ENCODE measurements around the gene SPOCK3. TPM values are rescaled to one million over a fixed set of nuclear protein-coding genes. Genes with fewer than 3 reads are reported as not detected.
A peak's percentile ranks its signal among the peaks of the same experiment; 100 is the strongest.

Gene SPOCK3
- total and polyA plus RNA-seq, 9 donors: 0.50 to 11.0 (median 4.5) TPM

GRCh38 chr4:167025670-167026069, 208.6 kb downstream of the SPOCK3 start:
- TF ChIP-seq POLR2A (IDR thresholded peaks at IDR 0.05) (no peak), CTCF (IDR thresholded peaks at IDR 0.05) (no peak), EP300 (IDR thresholded peaks at IDR 0.05) (no peak)
- Histone ChIP-seq H3K27me3 (no peaks in the 10 kb centered on the region), H3K36me3 (no peaks in the 10 kb centered on the region), H3K4me1 (ENCODE audit: insufficient read depth) (no peaks in the 10 kb centered on the region), H3K4me3 (no peak overlapping the region), H3K9me3 (no peaks in the 10 kb centered on the region), H3K27ac (no peak overlapping the region)
- no peak for DNase-seq
- WGBS, 3 donors: 89 to 93% (median 91%) methylated on average over 3 of the region's 3 CpGs
- intact Hi-C loops (cut with DNase I): no loop called here

DNA sequence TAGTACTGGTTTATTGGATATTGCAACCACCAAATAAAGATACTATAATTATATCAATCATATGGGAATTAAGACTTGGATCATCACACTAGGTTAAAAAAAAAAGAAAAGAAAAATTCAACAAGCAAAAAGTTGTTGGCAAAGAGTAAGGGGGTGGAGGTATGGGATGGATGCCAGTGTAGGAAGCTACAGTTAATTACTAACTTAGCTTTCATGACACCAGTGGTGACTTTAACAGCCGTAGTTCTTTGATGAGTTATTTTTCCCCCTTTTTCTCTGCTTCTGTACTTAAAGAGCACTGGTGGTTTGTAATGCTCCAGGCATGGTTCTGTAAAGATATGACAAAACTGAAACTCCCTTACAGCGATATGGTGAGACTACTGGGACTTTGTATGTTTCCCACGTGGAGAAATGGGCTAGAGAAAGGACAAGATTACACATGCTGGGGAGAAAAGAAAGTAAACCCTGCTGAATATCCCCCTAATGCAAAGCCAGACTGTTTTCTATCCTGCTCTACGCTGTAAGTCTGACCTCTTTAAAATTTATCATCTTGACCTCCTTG, 210.8 kb downstream of the SPOCK3 start:
- Histone ChIP-seq H3K27me3 (no peaks in the 10 kb centered on the region), H3K9me3 (no peaks in the 10 kb centered on the region), H3K4me3 (no peak overlapping the region), H3K36me3 (no peaks in the 10 kb centered on the region), H3K27ac (no peak overlapping the region), H3K4me1 (ENCODE audit: insufficient read depth) (no peaks in the 10 kb centered on the region)
- 53 to 55% (median 55%) methylated on average over 4 of the region's 4 CpGs for WGBS, 3 donors
- intact Hi-C loops (cut with DNase I): no loop called here
- no peak for DNase-seq
- TF ChIP-seq POLR2A (IDR thresholded peaks at IDR 0.05) (no peak), EP300 (IDR thresholded peaks at IDR 0.05) (no peak), CTCF (IDR thresholded peaks at IDR 0.05) (no peak)

- no peak overlapping the region for H3K27ac ChIP-seq
- no peaks in the 10 kb centered on the region for H3K36me3 ChIP-seq
- intact Hi-C loops (cut with DNase I): no loop called here
- no peaks in the 10 kb centered on the region for H3K4me1 ChIP-seq (ENCODE audit: insufficient read depth)
- TF ChIP-seq CTCF (IDR thresholded peaks at IDR 0.05) (peak in 1 of 3 donors; percentile 21), POLR2A (IDR thresholded peaks at IDR 0.05) (no peak)
- H3K27me3 ChIP-seq: no peaks in the 10 kb centered on the region
- peak; percentile 15 to 53 (median 31) for DNase-seq
- 31 to 33% (median 32%) methylated on average over 11 of the region's 11 CpGs for WGBS, 3 donors
- H3K4me3 ChIP-seq: no peak overlapping the region
- H3K9me3 ChIP-seq: no peaks in the 10 kb centered on the region
Observed at GRCh38 chr4:167021545-167022155, 212.6 kb downstream of the SPOCK3 start.

DNA sequence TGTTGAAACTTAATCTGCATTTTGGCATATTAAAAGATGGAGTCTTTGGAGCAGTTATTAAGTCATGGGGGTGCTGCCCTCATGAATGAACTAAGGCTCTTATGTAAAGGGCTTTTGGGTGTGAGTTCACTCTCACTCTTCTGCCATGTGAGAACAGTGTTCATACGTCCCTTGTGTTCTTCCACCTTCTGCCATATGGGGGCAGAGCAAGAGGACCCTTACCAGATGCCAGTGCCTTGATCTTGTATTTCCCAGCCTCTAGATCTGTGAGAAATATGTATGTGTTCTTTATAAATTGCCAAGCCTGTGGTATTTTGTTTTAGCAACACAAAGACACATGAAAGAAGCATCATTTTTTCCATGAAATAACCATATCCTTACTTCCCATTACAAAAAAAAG, 213.9 kb downstream of the SPOCK3 start:
- DNase-seq: no peak
- Histone ChIP-seq H3K27me3 (no peaks in the 10 kb centered on the region), H3K9me3 (no peaks in the 10 kb centered on the region), H3K27ac (no peak overlapping the region), H3K4me1 (ENCODE audit: insufficient read depth) (no peaks in the 10 kb centered on the region), H3K36me3 (no peaks in the 10 kb centered on the region), H3K4me3 (no peak overlapping the region)
- no peak for TF ChIP-seq CTCF (IDR thresholded peaks at IDR 0.05)
- TF ChIP-seq POLR2A (IDR thresholded peaks at IDR 0.05): no peak
- TF ChIP-seq EP300 (IDR thresholded peaks at IDR 0.05): no peak
- intact Hi-C loops (cut with DNase I): no loop called here
- WGBS, 3 donors: 41 to 51% (median 44%) methylated on average over 1 of the region's 1 CpG

Measured in ovary (tissue), 9 donors.